DND-41 (cell line): ENCODE measurements around the gene TMEM132C.

Experiments
- ATAC-seq: fragments of 200-7000 bp; cut with Tn5 transposase; 3 replicates; pipeline ENCODE4 v1.9.1; 2021; ENCODE audit warnings: low read depth; ENCODE audit not compliant: insufficient read depth
- DNase-seq: peaks from one replicate; pipeline ENCODE4 v3.0.0-alpha.2; 2020
- H2AFZ ChIP-seq: 2 replicates; pipeline ENCODE4 v1.6.0; 2012; ENCODE audit warnings: low read depth, low read length
- H3K27ac ChIP-seq: 2 replicates; pipeline ENCODE4 v1.5.1; 2012; ENCODE audit warnings: low read length, inconsistent platforms
- H3K27me3 ChIP-seq: fragments of 200-600 bp; sonication (generic); 2 replicates; pipeline ENCODE4 v1.6.0; 2012; ENCODE audit warnings: low read length, mild to moderate bottlenecking, inconsistent platforms; ENCODE audit not compliant: insufficient read depth, poor library complexity
- H3K36me3 ChIP-seq: 2 replicates; pipeline ENCODE4 v1.5.1; 2012; ENCODE audit warnings: low read length, inconsistent platforms; ENCODE audit not compliant: insufficient read depth
- H3K4me1 ChIP-seq: 2 replicates; pipeline ENCODE4 v1.5.1; 2012; ENCODE audit warnings: mild to moderate bottlenecking, low read length; ENCODE audit not compliant: insufficient read depth
- H3K4me2 ChIP-seq: 2 replicates; pipeline ENCODE4 v1.6.0; 2012; ENCODE audit warnings: mild to moderate bottlenecking, moderate library complexity, low read length, inconsistent platforms; ENCODE audit not compliant: insufficient read depth
- H3K4me3 ChIP-seq, 2 experiments: fragments of 200-600 bp in 1 of 2; shearing (Covaris generic) in 1 of 2; 2 replicates each; pipeline ENCODE4 v1.5.1; 2012 to 2016; ENCODE audit warnings: inconsistent platforms in 2 of 2, low read length in 2 of 2, mild to moderate bottlenecking in 2 of 2, low read depth in 1 of 2, moderate library complexity in 1 of 2
- H3K79me2 ChIP-seq: 2 replicates; pipeline ENCODE4 v1.6.0; 2012; ENCODE audit warnings: low read length, inconsistent platforms; ENCODE audit not compliant: insufficient read depth
- H3K9ac ChIP-seq: 2 replicates; pipeline ENCODE4 v1.6.0; 2012; ENCODE audit warnings: low read depth, mild to moderate bottlenecking, inconsistent platforms, low read length, moderate library complexity
- H3K9me3 ChIP-seq: 2 replicates; pipeline ENCODE4 v1.5.1; 2012; ENCODE audit warnings: low read length, moderate library complexity, mild to moderate bottlenecking, inconsistent platforms; ENCODE audit not compliant: insufficient read depth, severe bottlenecking
- H4K20me1 ChIP-seq: 2 replicates; pipeline ENCODE4 v1.6.0; 2012; ENCODE audit warnings: low read length; ENCODE audit not compliant: insufficient read depth
- EZH2 ChIP-seq: IDR thresholded peaks from 3 replicates; pipeline ENCODE4 v1.6.1; 2012; ENCODE audit warnings: borderline replicate concordance, low read depth, mild to moderate bottlenecking, moderate library complexity, low read length, inconsistent platforms; ENCODE audit not compliant: severe bottlenecking
- TF ChIP-seq, protein P1 (sequence below): IDR thresholded peaks from 2 replicates; pipeline ENCODE4 v1.5.1; 2012; ENCODE audit warnings: borderline replicate concordance, low read length, moderate library complexity, mild to moderate bottlenecking; ENCODE audit not compliant: poor library complexity, severe bottlenecking; ENCODE audit errors: extremely low read depth

The TMEM132C gene

DNA sequence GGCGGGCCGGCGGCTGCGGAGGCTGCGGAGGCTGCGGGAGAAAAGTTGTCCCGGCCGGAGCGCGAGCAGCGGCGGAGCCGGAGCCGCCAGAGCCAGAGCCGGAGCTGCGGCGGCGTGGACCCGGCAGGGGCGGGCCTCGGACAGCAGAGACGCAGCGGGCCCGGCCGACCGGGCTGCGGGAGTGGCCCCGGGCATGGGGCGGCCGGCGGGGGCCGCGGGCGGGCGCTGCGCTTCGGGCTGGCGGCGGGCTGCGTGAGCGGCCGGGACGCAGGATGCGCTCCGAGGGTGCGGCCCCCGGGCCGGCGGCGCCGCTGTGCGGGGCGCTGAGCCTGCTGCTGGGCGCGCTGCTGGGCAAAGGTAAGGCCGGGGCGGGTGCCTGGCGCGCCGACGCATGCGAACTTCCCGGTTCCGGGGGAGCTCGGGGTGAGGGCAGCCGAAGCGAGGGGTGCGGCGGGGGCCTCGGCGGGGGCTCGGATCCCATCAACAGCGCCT is at the start of gene TMEM132C:
Gene TMEM132C (plus strand): TSS at position 40 of the 492 bp plus-strand sequence. CDS start 233 bp downstream, at position 273.
- no peak within 1 kb of the TSS for H3K9ac ChIP-seq
- H4K20me1 ChIP-seq = no peaks in the 10 kb centered on the region
- no peaks in the 10 kb centered on the region for H3K4me1 ChIP-seq
- no peaks in the 10 kb centered on the region for H3K36me3 ChIP-seq
- no peak within 1 kb of the TSS for H3K27ac ChIP-seq
- DNase-seq (no peak), ATAC-seq (no peak)
- H3K79me2 ChIP-seq = no peaks in the 10 kb centered on the region
- no peak within 1 kb of the TSS for H2AFZ ChIP-seq
- peaks cover 4% of the 10 kb centered on the region for H3K9me3 ChIP-seq
- TF ChIP-seq, protein P1, sequence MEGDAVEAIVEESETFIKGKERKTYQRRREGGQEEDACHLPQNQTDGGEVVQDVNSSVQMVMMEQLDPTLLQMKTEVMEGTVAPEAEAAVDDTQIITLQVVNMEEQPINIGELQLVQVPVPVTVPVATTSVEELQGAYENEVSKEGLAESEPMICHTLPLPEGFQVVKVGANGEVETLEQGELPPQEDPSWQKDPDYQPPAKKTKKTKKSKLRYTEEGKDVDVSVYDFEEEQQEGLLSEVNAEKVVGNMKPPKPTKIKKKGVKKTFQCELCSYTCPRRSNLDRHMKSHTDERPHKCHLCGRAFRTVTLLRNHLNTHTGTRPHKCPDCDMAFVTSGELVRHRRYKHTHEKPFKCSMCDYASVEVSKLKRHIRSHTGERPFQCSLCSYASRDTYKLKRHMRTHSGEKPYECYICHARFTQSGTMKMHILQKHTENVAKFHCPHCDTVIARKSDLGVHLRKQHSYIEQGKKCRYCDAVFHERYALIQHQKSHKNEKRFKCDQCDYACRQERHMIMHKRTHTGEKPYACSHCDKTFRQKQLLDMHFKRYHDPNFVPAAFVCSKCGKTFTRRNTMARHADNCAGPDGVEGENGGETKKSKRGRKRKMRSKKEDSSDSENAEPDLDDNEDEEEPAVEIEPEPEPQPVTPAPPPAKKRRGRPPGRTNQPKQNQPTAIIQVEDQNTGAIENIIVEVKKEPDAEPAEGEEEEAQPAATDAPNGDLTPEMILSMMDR = no peak
- no peak for TF ChIP-seq EZH2
- H3K4me3 ChIP-seq = no peak within 1 kb of the TSS
- H3K27me3 ChIP-seq = no peaks in the 10 kb centered on the region
- no peak within 1 kb of the TSS for H3K4me2 ChIP-seq

DNA sequence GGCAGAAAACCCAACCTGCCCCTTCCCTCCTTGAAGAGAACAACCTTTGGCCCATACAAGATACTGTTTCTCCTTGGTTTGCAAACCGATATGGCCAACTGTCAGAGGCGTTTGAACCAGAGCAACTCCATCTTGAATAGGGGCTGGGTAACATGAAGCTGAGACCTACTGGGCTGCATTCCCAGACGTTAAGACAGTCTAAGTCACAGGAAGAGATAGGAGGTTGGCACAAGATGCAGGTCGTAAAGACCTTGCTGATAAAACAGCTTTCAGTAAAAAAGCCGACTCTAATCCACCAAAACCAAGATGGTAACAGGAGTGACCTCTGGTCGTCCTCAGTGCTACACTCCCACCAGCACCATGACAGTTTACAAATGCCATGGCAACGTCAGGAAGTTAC is 42.7 kb upstream of the TMEM132C start:
- H3K27ac ChIP-seq = no peak overlapping the region
- no peak overlapping the region for H3K4me3 ChIP-seq

DNA sequence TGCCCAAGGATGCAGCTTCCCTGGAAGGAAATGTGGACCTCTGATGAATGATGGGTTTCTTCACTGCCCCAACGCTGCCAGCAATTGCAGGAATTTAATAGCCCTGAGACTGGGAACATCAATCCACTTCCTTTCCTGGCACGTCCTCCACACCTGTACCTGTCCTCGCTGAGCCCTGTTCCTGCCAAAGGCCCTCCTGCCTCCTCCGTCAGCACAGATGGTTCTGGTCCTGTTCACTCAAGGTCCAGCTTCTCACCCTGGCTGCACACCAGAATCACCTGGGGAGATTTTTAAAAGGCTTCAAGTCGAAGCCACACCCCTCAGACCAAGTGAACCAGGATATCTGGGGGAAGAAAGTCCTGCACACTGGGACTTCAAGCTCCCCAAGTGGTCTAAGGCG is 38.4 kb upstream of the TMEM132C start:
- DNase-seq = no peak
- Histone ChIP-seq H3K27me3 (no peaks in the 10 kb centered on the region), H3K36me3 (no peaks in the 10 kb centered on the region), H4K20me1 (no peaks in the 10 kb centered on the region), H3K4me2 (no peak overlapping the region), H3K9me3 (no peaks in the 10 kb centered on the region), H2AFZ (no peak overlapping the region), H3K79me2 (no peaks in the 10 kb centered on the region), H3K9ac (no peak overlapping the region), H3K4me1 (no peaks in the 10 kb centered on the region), H3K4me3 (no peak overlapping the region), H3K27ac (no peak overlapping the region)
- no peak for ATAC-seq
- TF ChIP-seq, protein P1 = no peak
- no peak for TF ChIP-seq EZH2

More for the DNA sequence above, 42.7 kb upstream of the TMEM132C start:
- H3K27me3 ChIP-seq = no peaks in the 10 kb centered on the region
- no peaks in the 10 kb centered on the region for H3K36me3 ChIP-seq
- DNase-seq (no peak), ATAC-seq (no peak)
- no peaks in the 10 kb centered on the region for H4K20me1 ChIP-seq
- H3K4me1 ChIP-seq = no peaks in the 10 kb centered on the region
- TF ChIP-seq, protein P1 = no peak
- TF ChIP-seq EZH2 = no peak
- no peaks in the 10 kb centered on the region for H3K79me2 ChIP-seq
- H3K9ac ChIP-seq = no peak overlapping the region
- H2AFZ ChIP-seq = no peak overlapping the region
- no peak overlapping the region for H3K4me2 ChIP-seq
- H3K9me3 ChIP-seq = no peaks in the 10 kb centered on the region
